Uterus (tissue), 2 donors: Measurements from ENCODE around the gene CPNE4.

Experiments used
- POLR2A ChIP-seq, 2 donors: fragments of 450-650 bp; IDR thresholded peaks; one replicate each; pipeline ENCODE4 v1.6.1; 2016; ENCODE audit warnings: antibody characterized with exemption in 2 of 2, mild to moderate bottlenecking in 1 of 2, moderate library complexity in 1 of 2
- TF ChIP-seq, protein P1 (sequence below), 4 experiments: fragments of 200-600 bp in 2 of 4; fragments of 450-650 bp in 2 of 4; sonication (generic) in 2 of 4; IDR thresholded peaks; one replicate each; pipeline ENCODE4 v1.5.1; 2016 to 2019; ENCODE audit warnings: antibody characterized with exemption in 4 of 4, mild to moderate bottlenecking in 2 of 4, moderate library complexity in 1 of 4

DNA sequence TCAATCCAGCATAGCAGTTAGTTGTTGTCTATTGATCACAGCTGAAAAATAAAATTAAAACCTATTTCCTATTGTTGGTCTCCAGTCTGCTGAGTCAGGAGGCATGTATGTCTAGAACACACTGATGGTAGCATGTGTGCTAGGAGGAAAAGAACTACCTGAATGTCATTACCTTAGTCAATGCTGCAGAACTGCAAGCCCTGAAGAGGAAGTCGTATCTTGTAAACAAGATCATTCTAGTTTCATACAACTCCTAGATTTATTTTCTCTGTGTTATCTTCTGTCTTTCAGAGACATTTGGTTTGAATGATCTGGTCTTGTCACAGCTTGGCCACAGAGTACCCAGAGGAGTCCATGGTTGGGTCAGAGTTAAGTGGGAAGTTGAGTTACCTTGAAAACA is 422.1 kb downstream of the CPNE4 start:
- TF ChIP-seq, protein P1, sequence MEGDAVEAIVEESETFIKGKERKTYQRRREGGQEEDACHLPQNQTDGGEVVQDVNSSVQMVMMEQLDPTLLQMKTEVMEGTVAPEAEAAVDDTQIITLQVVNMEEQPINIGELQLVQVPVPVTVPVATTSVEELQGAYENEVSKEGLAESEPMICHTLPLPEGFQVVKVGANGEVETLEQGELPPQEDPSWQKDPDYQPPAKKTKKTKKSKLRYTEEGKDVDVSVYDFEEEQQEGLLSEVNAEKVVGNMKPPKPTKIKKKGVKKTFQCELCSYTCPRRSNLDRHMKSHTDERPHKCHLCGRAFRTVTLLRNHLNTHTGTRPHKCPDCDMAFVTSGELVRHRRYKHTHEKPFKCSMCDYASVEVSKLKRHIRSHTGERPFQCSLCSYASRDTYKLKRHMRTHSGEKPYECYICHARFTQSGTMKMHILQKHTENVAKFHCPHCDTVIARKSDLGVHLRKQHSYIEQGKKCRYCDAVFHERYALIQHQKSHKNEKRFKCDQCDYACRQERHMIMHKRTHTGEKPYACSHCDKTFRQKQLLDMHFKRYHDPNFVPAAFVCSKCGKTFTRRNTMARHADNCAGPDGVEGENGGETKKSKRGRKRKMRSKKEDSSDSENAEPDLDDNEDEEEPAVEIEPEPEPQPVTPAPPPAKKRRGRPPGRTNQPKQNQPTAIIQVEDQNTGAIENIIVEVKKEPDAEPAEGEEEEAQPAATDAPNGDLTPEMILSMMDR (IDR thresholded peaks at IDR 0.05), result no peak
- TF ChIP-seq POLR2A (IDR thresholded peaks at IDR 0.05), result no peak
